IPS-NIHi11 (cell line): ENCODE results near the gene AK9.
"Not testable (repeated sequence)": the region's sequence is repeated elsewhere in the genome, so short reads cannot be mapped to it uniquely, and the experiment has no call there.

Experiments used
- DNase-seq: peaks from one replicate; pipeline ENCODE4 v3.0.0; 2012; ENCODE audit warnings: mixed read lengths, low spot score

AK9 gene

GRCh38 chr6:109478841-109479624 is 212.0 kb downstream of the AK9 start:
- DNase-seq: no peak

GRCh38 chr6:109478222-109478805 is 212.7 kb downstream of the AK9 start:
- DNase-seq: no peak

- no peak for DNase-seq
Measured at GRCh38 chr6:109477725-109478124, 213.3 kb downstream of the AK9 start.

- DNase-seq: no peak
Measured at GRCh38 chr6:109477184-109477583, 213.8 kb downstream of the AK9 start.

GRCh38 chr6:109475625-109476024 is 215.4 kb downstream of the AK9 start:
- DNase-seq: no peak

GRCh38 chr6:109474995-109475394 is 216.0 kb downstream of the AK9 start:
- DNase-seq: no peak

GRCh38 chr6:109473120-109473519 is 217.9 kb downstream of the AK9 start:
- no peak for DNase-seq

- DNase-seq: no peak
Measured at GRCh38 chr6:109472132-109472995, 218.6 kb downstream of the AK9 start.

GRCh38 chr6:109471105-109471810 is 219.7 kb downstream of the AK9 start:
- DNase-seq: no peak

- no peak for DNase-seq
Measured at GRCh38 chr6:109469591-109470189, 221.3 kb downstream of the AK9 start.

GRCh38 chr6:109467696-109468095 is 223.3 kb downstream of the AK9 start:
- no peak for DNase-seq

GRCh38 chr6:109466212-109466923 is 224.6 kb downstream of the AK9 start:
- no peak for DNase-seq

- no peak for DNase-seq
Measured at GRCh38 chr6:109465772-109466171, 225.2 kb downstream of the AK9 start.

- DNase-seq: no peak
Measured at GRCh38 chr6:109461733-109462526, 229.1 kb downstream of the AK9 start.

GRCh38 chr6:109461205-109461604 is 229.8 kb downstream of the AK9 start:
- DNase-seq: not testable (repeated sequence)

GRCh38 chr6:109460161-109460829 is 230.7 kb downstream of the AK9 start:
- no peak for DNase-seq

GRCh38 chr6:109458774-109459531 is 232.0 kb downstream of the AK9 start:
- DNase-seq: no peak

- DNase-seq: no peak
Measured at GRCh38 chr6:109457562-109457996, 233.4 kb downstream of the AK9 start.
